GM18909 (cell line): ENCODE results near the gene MAP3K8.
A peak's percentile ranks its signal among the peaks of the same experiment; 100 is the strongest.
"Not testable (repeated sequence)": the region's sequence is repeated elsewhere in the genome, so short reads cannot be mapped to it uniquely, and the experiment has no call there.

Experiments used
- ATAC-seq: cut with Tn5 transposase; IDR thresholded peaks from one replicate; pipeline ENCODE4 v1.9.1; 2021; ENCODE audit warnings: mild to moderate bottlenecking; ENCODE audit not compliant: unreplicated experiment, poor library complexity

Gene MAP3K8

DNA sequence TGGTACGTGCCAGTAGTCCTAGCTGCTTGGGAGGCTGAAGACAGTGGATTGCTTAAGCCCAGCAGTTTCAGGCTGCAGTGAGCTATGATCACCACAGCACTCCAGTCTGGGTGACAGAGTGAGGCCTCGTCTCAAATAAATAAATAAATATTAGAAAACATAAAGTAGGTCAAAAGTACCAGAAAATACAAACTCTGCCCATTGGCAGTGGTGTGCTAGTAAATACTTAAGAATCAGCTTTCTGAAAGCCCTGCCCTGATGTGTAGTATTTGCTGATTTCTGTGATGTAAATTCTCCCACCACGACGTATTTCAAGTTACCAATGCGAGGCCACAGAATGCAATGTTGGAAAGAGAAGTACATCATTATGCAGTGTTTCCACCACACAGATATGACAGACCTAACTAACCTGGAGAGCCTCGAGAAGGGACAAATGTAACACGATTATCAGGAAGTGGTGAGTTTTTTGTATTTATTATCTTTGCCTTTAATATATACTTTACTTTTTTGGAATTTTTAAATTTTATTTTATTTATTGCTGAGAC, 11.8 kb upstream of the MAP3K8 start:
- no peak for ATAC-seq

DNA sequence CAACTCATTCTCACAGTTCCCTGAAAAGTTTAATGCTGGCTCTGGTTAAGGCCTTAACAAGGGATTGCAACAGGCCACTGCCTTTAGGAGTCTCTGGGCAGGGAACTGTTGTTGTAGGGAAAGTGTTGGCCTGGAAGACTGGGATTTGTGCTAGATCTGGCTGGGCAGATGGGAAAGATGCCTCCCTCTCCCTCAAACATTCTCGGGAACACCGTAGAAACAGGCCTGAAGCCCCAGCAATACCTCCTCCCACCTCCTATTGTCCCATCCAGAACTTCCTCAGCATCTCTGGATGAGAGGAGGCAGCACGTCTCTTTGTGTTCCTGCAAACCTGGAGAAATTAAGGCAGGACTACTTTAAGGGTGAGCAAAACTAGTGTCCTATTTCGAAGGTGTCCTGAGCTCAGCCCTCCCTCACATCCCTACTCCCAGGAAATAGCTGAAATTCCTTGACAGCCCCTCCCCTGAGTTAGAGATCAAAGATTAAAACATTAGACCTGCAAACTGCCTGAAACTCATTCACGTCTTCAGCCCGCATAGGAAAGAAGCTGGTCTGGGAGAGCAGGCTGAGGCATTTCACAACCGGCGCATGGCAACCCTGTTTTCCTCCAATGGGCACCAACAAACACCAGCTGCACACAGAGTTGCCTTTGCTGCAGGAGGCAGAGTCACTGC, 10.9 kb upstream of the MAP3K8 start:
- ATAC-seq = no peak

DNA sequence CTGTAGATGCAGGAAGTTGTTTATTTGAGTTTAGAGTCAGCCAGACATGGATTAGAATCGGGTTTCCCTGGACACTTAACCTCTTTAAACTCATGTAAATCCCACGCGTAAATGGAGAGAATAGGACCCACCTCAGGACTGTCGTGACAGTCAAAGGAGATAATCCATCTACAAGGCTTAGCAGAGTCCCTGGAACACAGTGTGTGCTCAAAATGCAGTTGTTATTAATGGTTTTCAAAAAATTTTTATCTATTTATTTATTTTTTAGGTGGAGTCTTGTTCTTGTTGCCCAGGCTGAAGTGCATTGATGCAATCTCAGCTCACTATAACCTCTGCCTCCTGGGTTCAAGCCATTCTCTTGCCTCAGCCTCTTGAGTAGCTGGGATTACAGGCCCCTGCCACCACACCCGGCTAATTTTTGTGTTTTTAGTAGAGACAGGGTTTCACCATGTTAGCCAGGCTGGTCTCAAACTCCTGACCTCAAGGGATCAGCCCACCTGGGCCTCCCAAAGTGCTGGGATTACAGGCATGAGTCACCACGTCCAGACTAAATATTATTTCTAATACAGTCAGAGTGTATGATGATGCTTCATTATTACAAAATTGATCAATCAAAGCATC, 10.2 kb upstream of the MAP3K8 start:
- not testable (repeated sequence) for ATAC-seq

DNA sequence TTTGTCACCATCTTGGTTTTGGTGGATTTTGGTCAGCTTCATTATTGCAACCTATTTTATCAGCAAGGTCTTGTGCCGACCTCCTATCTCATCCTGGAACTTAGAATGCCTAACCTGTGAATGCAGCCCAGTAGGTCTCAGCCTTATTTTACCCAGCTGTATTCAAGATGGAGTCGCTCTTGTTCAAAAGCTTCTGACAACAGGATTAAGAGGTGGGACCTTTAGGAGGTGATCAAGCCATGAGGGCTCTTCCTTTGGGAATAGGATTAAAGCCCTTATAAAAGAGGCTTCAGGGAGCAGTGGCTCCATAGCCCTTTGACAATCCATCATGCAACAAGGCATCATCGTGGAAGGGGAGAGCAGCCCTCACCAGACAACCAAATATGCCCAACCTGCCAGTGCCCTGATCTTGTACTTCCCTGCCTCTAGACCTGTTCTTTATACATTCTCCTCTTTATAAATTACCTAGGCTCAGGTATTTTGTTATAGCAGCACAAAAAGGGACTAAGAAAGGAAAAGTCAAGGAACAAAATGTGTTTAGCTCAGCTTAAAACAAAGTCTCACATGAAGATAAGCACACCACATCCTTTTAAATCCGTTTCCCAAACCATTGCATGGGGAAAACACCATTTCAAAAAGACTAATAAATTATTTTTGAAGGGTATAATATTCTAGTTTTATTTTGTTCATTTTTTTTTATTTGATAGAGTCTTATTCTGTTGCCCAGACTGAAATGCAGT, 8.5 kb upstream of the MAP3K8 start:
- ATAC-seq = no peak

DNA sequence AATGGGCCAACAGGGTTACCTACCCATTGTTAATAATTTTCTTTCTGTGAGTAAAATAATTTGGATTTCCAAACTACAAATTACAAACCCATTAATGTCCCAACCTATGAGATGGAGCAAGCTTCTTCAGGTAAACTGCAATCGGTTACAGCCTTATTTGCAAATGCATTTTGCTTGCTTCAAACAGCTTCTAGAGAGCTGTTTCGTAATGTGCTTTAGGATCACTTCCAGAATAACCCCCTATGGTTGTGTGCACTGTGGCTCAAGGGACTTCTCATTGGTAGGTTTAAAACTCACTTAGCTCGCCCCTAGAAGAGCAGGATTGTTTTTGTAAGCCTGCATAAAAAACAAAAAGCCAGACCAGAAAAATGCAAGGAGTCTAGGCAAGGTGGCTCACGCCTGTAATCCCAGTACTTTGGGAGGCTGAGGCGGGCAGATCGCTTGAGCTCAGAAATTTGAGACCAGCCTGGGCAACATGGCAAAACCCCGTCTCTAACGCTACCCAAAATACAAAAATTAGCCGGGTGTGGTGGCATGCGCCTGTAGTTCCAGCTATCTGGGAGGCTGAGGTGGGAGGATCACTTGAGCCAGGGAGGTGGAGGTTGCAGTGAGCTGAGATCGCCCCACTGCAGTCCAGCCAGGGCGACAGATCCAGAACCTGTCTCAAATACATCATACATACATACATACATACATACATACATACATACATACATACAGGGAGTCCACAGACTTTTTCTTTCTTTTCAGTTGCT, 3.3 kb upstream of the MAP3K8 start:
- no peak for ATAC-seq

DNA sequence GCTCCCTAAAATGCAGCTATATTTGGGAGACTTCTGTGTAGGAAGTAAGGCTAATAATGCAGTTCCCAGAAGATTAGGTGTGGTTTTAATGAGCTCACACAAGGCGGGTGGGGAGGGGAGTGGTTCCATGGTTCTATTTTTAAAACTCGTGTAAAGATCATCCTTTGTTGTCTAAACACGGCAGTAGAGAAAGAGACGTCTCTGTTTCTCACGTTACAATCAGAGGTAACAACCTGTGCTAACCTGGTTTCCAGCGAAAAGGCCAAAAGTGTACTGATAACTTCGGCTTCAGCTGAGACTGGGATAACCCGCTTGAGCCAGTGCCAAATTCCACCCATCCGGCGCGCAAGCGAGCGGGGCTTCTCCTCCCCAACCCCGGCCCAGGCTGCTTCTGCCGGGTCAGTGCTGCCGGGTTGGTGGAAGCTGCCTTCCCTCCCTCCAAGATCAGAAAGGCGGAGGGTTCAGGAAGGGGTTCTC, 2.5 kb upstream of the MAP3K8 start:
- ATAC-seq = no peak

DNA sequence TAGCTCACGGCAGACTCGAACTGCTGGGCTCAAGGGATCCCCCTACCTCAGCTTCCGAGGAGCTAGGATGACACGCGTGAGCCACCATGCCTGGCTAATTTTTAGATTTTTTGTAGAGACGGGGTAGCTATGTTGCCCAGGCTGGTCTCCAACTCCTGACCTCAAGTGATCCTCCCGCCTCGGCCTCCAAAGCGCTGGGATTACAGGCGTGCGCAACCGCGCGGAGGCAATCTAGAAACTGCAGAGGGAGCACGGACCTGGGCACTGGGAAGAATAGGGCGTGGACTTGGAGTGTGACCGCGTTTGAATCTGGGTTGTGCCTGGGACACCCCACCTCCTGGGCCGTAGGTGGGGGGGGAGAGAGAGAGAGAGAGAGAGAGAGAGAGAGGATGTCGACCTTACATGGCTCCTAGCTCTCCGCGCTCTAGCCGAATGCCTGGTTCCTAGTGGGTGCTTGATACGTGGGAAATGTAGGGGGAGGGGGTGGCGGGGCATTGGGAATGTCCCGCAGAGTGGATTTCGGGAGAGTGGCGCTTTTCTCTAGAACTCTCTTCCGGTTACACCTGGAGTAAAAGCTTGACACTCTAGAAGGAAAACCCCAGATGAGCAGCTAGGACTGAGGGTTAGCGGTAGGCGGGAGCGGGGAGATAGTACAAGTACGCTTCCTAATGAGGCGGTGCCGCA, 1.2 kb upstream of the MAP3K8 start:
- peak; percentile 7 for ATAC-seq

DNA sequence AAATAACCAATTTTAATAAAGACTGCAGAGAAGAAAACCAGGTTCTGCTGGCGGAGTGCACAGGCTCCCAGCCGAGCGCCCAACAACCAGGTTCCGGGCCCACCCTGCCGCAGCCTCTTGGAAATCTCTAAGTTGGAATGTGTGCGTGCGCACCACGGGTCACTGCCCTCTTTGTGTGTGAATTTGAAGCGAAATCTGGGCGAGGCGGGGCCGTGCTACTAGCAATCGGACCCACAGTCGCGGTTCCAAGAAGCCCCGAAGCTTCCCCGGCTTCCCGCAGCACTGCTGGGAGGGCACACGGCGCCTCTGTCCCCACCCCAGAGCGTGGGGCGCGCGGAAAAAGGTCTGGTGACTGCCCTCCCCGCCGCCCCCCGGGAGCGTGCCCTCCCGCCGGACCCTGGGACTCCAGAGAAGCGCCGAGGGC, 666 bp upstream of the MAP3K8 start:
- peak; percentile 27 for ATAC-seq

DNA sequence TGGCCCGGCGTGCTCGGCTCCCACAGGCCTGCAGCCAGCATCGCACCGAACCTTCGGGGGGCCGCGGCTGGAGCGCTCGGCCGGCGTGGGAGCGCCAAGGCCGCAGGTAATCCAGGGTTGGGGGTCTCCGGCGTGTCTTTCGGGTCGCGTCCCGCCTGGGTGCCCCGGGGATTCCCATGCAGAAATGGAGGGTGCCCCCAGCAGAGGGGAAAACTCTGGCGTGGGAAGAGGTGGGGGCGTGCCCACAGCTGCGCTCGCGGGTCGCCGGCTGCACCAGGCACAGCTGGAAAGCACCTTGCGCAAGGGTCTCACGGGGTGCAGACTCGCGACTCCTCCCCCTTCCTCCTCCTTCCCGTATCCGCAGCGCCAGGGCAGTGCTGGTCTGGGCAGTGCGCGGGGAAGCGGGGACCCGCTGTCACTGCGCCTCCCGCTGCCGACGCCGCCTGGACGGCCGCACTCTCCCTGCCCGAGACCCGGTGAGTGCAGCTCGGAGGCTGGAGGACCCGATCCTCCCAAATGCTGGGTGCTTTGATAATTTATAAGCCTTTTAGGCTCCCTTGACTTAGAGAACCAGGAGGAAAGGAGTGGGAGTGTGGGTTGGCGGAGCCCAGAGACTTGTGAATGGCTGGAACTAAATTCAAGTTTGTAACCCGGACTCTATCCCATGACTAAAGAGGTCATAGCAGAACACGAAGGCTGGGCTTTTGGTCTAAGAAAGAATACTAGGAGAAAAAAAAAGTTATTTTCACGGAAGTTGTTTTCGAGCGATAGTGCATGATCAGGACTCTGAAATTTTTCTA, 489 bp downstream of the MAP3K8 start:
- peak; percentile 56 for ATAC-seq

DNA sequence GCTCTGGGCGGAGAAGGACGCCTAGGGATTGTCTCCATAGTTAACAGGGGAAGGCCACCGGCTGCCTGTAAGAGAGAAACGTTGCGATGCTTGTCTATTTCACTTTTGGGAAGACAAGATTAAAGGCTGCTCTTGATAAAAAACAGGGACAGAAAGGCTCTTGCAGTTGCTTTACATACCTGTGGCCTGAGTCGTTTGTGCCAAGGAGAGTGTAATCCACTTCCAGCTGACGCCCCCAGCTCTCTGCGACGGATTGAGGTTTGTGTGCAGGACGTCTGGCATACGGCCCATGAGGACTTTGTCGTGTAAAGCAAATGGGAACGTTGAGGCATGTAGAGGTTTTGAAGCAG, 1.1 kb downstream of the MAP3K8 start:
- ATAC-seq = no peak

DNA sequence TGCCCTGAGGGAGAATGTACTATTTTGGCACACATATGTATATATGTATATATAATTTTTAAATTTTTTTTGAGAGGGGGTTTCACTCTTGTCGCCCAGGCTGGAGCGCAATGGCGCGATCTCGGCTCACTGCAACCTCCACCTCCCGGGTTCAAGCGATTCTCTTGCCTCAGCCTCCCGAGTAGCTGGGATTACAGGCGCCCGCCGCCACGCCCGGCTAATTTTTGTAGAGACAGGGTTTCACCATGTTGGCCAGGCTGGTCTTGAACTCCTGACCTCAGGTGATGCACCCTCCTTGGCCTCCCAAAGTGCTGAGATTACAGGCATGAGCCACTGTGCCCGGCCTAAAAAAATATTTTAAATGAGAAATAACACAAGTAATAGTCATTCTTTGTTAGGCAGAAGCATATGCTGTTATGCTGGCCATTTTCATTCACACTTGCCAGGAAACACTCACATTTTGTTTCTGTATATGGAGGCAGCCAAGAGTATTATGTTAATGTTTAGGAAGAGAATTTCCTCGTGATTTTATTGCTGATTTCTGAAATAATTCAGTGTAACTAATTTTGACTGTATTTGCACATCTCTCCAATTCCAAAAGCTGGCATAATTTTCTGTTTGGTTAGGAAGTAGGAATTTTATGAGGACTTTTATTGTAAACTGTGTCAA, 1.6 kb downstream of the MAP3K8 start:
- not testable (repeated sequence) for ATAC-seq

DNA sequence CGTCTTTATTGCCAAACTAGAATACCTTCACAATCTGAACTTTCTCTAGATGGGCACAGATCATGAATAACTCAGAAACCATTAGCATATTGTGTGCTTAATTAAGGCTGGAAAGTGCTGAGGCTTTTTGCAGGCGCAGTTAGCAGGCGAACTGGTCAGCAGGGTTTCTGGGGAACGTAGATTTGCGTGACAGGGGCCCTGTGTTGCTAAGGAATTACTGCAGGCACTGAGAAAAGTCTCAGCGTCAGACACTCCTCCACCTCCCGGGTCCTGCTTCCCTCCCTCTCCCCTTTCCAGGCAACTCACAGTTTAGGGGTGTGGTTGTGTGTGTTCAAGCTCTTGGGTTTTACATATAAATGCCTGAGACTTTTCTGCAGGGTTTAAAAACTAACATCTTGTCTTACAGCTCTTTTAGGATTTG, 2.2 kb downstream of the MAP3K8 start:
- no peak for ATAC-seq

DNA sequence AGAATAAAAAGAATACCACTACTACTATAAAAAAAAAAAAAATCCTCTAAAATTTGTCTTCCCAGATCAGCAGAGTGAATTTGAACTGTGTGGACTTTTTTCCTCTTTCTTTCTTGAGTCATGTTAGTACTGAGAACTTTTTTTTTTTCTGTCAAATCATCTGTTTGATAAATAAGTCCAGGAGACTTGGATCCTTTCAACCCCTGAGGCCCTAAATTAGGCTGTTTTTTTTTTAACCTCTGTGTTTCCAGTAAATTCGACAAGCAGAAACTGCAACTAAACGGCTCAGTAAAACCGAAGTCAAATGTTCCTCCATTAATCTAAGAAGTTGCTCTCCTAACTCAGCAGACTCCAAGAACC, 2.7 kb downstream of the MAP3K8 start:
- ATAC-seq = no peak

DNA sequence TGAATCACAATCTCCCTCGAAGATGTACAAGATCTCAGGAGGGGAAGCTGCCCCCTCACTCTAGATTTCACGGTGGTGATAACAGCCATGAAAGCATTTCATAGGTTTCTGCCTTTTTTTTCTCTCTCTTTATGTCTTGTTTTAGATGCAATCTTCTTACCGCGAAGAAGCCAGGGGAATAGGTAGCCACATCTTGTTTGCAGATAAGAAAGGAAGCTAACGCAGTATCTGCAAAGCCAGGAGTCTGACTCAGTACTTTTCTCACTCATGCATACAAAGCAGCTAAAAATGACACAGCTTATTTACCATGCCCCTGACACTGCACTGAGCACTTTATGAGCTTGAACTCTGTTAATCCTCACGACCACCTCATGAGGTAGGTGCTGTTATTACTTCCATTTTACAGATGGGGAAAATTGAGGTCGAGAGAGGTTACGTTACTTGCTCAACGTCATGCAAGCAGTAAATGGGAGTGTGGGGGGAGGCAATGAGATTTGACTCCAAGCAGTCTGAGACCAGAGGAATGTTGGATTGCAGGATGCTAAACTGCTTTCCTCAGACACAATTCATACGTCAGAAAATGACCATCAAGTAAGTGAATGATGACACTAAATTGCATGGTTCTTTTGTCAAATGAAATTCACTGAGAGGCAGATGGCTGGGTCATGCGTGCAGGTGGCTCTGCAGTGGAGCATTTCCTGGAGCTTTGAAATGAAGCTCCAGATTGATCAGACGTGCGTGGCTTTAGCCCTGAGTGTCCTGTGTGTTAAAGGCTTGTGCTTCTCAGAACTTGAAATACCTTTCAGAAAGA, 3.3 kb downstream of the MAP3K8 start:
- no peak for ATAC-seq

DNA sequence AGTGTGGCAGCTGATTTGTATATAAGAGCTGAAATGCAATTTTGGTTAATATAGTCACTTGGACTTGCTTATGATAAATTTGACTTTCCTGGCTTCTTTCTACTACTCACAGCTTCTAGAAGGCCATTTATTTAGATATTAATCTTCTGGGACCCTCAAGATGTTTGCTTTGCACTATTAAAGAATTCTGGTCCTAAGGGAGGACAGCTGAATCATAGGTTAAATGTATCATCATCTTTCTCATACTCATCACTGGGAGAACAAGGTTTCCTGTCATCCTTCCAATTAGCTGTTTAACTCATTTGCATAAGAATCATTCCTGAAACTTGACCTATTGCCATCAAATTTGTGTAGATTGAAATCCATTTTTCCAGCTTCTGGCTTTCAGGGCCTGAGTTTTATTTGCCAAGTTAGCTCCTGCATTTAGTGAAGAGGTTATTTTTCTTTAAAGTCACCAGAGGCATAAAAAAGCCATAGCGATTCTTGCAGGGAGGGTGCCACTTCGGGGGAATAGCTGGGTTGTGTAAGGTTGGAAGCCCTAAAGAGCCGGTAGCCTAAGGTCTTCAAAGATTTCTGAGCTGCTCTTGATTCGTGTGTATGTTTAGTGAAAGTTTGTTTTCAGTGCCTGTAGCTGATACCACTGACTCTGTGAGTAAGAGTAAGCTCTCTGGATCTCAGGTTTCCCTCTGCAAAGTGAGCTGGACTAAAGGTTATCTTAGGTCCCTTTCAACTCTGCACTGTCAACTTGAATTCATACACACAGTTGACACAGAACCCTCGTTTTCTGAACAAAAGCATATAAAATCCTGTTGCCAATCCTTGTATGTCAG, 4.3 kb downstream of the MAP3K8 start:
- ATAC-seq = no peak

DNA sequence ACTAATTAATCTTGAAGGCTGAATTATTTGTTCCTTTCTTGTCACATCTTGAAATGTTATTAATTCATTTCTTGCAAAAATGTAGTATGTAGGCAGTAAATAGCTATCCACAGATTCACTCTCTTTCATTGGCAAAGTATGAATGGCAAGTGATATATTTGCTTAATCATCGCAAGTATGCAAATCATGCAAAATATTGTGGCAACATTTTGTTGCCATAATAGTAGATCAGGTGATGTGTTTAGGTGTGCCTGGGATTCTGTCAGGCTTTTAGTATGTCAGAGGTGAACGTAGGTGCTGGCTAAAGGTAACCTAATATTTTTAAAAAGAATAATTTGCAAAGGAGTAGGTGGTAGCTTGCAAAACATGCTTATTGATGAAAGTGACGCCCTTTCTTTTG, 5.9 kb downstream of the MAP3K8 start:
- no peak for ATAC-seq

DNA sequence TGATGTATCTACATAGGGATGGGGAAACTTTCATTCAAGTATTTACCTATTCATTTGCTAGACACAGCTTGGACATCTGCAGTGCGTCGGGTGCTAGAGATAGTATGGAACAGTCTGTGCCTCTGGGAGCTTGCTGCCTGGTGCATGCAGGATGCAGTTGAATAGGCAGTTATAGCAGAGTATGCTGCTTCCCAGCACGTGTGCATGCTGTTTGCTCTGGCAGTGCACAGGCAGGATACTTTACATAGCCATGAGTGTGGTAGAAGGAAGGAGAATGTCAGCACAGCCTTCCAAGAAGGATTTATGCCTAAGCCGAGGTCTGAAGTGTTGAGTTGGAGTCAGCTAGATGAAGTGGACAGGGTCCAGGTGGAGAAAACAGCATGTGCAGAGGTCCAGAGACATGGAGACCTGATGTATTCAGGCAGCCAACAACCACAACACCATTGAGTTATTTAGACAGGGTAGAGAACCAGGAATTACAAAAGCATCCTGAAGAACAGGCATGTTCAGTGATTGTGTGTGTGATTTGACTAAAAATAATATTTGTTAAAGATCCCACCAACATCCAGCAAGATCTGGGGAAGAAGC, 8.1 kb downstream of the MAP3K8 start:
- no peak for ATAC-seq
